H1 (cell line): ENCODE data around the gene SNU13. TPM values are rescaled to one million over a fixed set of nuclear protein-coding genes. Genes with fewer than 3 reads are reported as not detected.

Experiments
- CBX5 ChIP-seq: fragments of 300-800, 300-1000 bp; sonication (generic); IDR thresholded peaks from 2 replicates; pipeline ENCODE4 v1.7.1; 2016; ENCODE audit warnings: antibody characterized with exemption, low read length, low read depth
- CTCF ChIP-seq, 3 experiments: IDR thresholded peaks; 1 replicate in 2 of 3; 2 replicates in 1 of 3; pipeline versions ENCODE4 v1.5.1 to v1.6.1; 2011; ENCODE audit warnings: low read length in 3 of 3, mild to moderate bottlenecking in 3 of 3, inconsistent platforms in 2 of 3, low read depth in 1 of 3, moderate library complexity in 1 of 3; ENCODE audit not compliant: insufficient read depth in 1 of 3; ENCODE audit errors: control extremely low read depth in 1 of 3
- HDAC6 ChIP-seq: IDR thresholded peaks from one replicate; pipeline ENCODE4 v1.7.1; 2012; ENCODE audit warnings: low read depth, mild to moderate bottlenecking, inconsistent platforms, low read length, moderate library complexity
- SAP30 ChIP-seq: fragments of 300-600 bp; sonication (generic); IDR thresholded peaks from 2 replicates; pipeline ENCODE4 v1.7.1; 2012; ENCODE audit warnings: low read length, moderate library complexity, mild to moderate bottlenecking, inconsistent platforms; ENCODE audit not compliant: insufficient read depth, insufficient replicate concordance
- polyA plus RNA-seq, 7 experiments: library from polyadenylated mRNA; depleted of rRNA in 3 of 7; stranded (reverse) in 5 of 7; unstranded in 2 of 7; fragments of >200 nt in 5 of 7; fragments of 200-250 nt in 2 of 7; gene quantifications; 1 replicate in 5 of 7; 2 replicates in 1 of 7; 4 replicates in 1 of 7; pipeline versions ENCODE4 v1.2.1 to v1.2.3, GENCODE V29; 2011 to 2013; ENCODE audit warnings: missing spikeins in 2 of 7, mixed read lengths in 2 of 7
- total RNA-seq: library from RNA; stranded (reverse); fragmentation: NEBNext Ultra II Directional; extraction: Animal tissue kit (Norgen Biotek cat#: 25700); gene quantifications from 2 replicates; pipeline ENCODE4 v1.2.1, GENCODE V29; 2021

SNU13 gene
- total and polyA plus RNA-seq, 2 of the 8 experiments (the other 6 are each of a cell fraction or from before 2014, with no cell fraction given), result 241 to 281 TPM

GRCh38 chr22:41722496-41722895 lies 33.8 kb upstream of the SNU13 start (continued):
- TF ChIP-seq CTCF (IDR thresholded peaks at IDR 0.05; ENCODE audit: control extremely low read depth in 1 of 3, insufficient read depth in 1 of 3, low read depth in 1 of 3, low read length in 3 of 3), result no peak
- no peak for TF ChIP-seq HDAC6
- no peak for TF ChIP-seq CBX5
- TF ChIP-seq SAP30, result no peak
